HepG2 (cell line): ENCODE measurements around the gene CHIC2. TPM values are rescaled to one million over a fixed set of nuclear protein-coding genes. Genes with fewer than 3 reads are reported as not detected.

Experiments
- ATAC-seq: fragments of 200-7000 bp; cut with Tn5 transposase; 3 replicates; pipeline ENCODE4 v1.9.1; 2020; ENCODE audit warnings: mild to moderate bottlenecking, moderate library complexity
- BruUV-seq: library from RNA; stranded (reverse); fragments of 400-500 nt; replicated peaks from 2 replicates; lab custom pipeline; 2021; lab: Mats Ljungman, UMichigan
- CTCF ChIA-PET: fragments of 300-600 bp; formaldehyde crosslinking; extraction: SDS; loops from one replicate; lab custom pipeline; 2021; ENCODE audit warnings: low total read pairs, inconsistent platforms, low intra/inter-chr PET ratio; lab: Yijun Ruan, JAX
- POLR2A ChIA-PET: fragments of 350-600 bp; sonication (Branson Sonifier 250); formaldehyde crosslinking; loops from one replicate; lab custom pipeline; 2020; ENCODE audit warnings: antibody characterized with exemption, inconsistent platforms; lab: Yijun Ruan, JAX
- DNase-seq: peaks from one replicate; pipeline ENCODE4 v3.0.0-alpha.2; 2015; ENCODE audit warnings: low spot score
- FAIRE-seq: peaks from 3 replicates; lab custom pipeline; 2011; peaks lifted over from hg19 to GRCh38; lab: Jason Lieb, UNC
- H2AFZ ChIP-seq: one replicate; pipeline ENCODE4 v1.6.1; 2011; ENCODE audit warnings: low read length, inconsistent platforms
- H3K27ac ChIP-seq: fragments of 300-600 bp; 3 replicates; pipeline ENCODE4 v1.8.0; 2011; ENCODE audit warnings: mixed run types, mild to moderate bottlenecking, mixed read lengths, low read length, inconsistent platforms; ENCODE audit not compliant: insufficient read depth; ENCODE audit errors: extremely low read length
- H3K27me3 ChIP-seq, 2 experiments: fragments of 200-600 bp in 1 of 2; 2 replicates in 1 of 2; 3 replicates in 1 of 2; pipeline versions ENCODE4 v1.6.0 to v1.8.0; 2011; ENCODE audit warnings: low read length in 2 of 2, mild to moderate bottlenecking in 2 of 2, moderate library complexity in 2 of 2, inconsistent platforms in 1 of 2; ENCODE audit not compliant: insufficient read depth in 2 of 2, control insufficient read depth in 1 of 2
- H3K36me3 ChIP-seq, 2 experiments: fragments of 200-600 bp in 1 of 2; replicated peaks in 1 of 2; 2 replicates in 1 of 2; 3 replicates in 1 of 2; pipeline versions ENCODE4 v1.5.1 to v1.8.0; 2011; ENCODE audit warnings: low read length in 2 of 2, inconsistent platforms in 1 of 2; ENCODE audit not compliant: insufficient read depth in 2 of 2, control insufficient read depth in 1 of 2
- H3K4me1 ChIP-seq: 2 replicates; pipeline ENCODE4 v1.5.1; 2012; ENCODE audit warnings: low read length, inconsistent platforms; ENCODE audit not compliant: insufficient read depth
- H3K4me2 ChIP-seq: 2 replicates; pipeline ENCODE4 v1.6.0; 2011; ENCODE audit warnings: low read depth, low read length, inconsistent platforms
- H3K4me3 ChIP-seq, 3 experiments: fragments of 200-600 bp in 1 of 3; sonication (generic), shearing (Covaris generic) in 1 of 3; replicated peaks in 1 of 3; 2 replicates each; pipeline ENCODE4 v1.5.1; 2011 to 2016; ENCODE audit warnings: low read length in 3 of 3, inconsistent platforms in 2 of 3, low read depth in 2 of 3, mild to moderate bottlenecking in 2 of 3, control low read depth in 1 of 3, mixed read lengths in 1 of 3; ENCODE audit not compliant: insufficient read depth in 1 of 3
- H3K79me2 ChIP-seq: one replicate; pipeline ENCODE4 v1.6.1; 2011; ENCODE audit warnings: low read length, inconsistent platforms; ENCODE audit not compliant: insufficient read depth
- H3K9ac ChIP-seq: 2 replicates; pipeline ENCODE4 v1.6.0; 2011; ENCODE audit warnings: mild to moderate bottlenecking, low read depth, low read length, inconsistent platforms; ENCODE audit not compliant: insufficient read depth
- H3K9me3 ChIP-seq: 2 replicates; pipeline ENCODE4 v1.5.1; 2012; ENCODE audit warnings: mild to moderate bottlenecking, low read length
- H4K20me1 ChIP-seq: 2 replicates; pipeline ENCODE4 v1.6.0; 2011; ENCODE audit warnings: inconsistent platforms, mild to moderate bottlenecking, low read length, moderate library complexity; ENCODE audit not compliant: insufficient read depth
- CC2D1A ChIP-seq: sonication (generic); formaldehyde crosslinking; IDR thresholded peaks from 2 replicates; pipeline ENCODE4 v1.8.1; 2023; ENCODE audit warnings: mild to moderate bottlenecking, missing genetic modification reagents
- CEBPB ChIP-seq: IDR thresholded peaks from 2 replicates; pipeline ENCODE4 v1.6.1; 2011; ENCODE audit warnings: low read depth, low read length, improper control_type of control experiment, borderline replicate concordance
- CEBPG ChIP-seq: IDR thresholded peaks from 2 replicates; pipeline ENCODE4 v1.6.1; 2016
- CREB3 ChIP-seq: sonication (generic); formaldehyde crosslinking; IDR thresholded peaks from 2 replicates; pipeline ENCODE4 v1.5.0; 2020; ENCODE audit warnings: missing genetic modification reagents
- EP300 ChIP-seq, 3 experiments: sonication (generic) in 1 of 3; formaldehyde crosslinking in 1 of 3; IDR thresholded peaks; 2 replicates each; pipeline versions ENCODE4 v1.5.1 to v1.6.1; 2011 to 2020; ENCODE audit warnings: low read depth in 2 of 3, low read length in 2 of 3, borderline replicate concordance in 1 of 3, improper control_type of control experiment in 1 of 3, mild to moderate bottlenecking in 1 of 3, missing genetic modification reagents in 1 of 3, moderate library complexity in 1 of 3
- GATAD2A ChIP-seq: IDR thresholded peaks from 2 replicates; pipeline ENCODE4 v1.6.1; 2016
- IKZF4 ChIP-seq: sonication (generic); formaldehyde crosslinking; IDR thresholded peaks from 2 replicates; pipeline ENCODE4 v1.5.1; 2020; ENCODE audit warnings: borderline replicate concordance, mild to moderate bottlenecking, low read depth, missing genetic modification reagents; ENCODE audit errors: not compliant biosample characterization
- MZF1 ChIP-seq: sonication (generic); formaldehyde crosslinking; IDR thresholded peaks from 2 replicates; pipeline ENCODE4 v1.8.1; 2023; ENCODE audit warnings: mild to moderate bottlenecking, missing genetic modification reagents, borderline replicate concordance
- NCOA2 ChIP-seq: sonication (generic); formaldehyde crosslinking; IDR thresholded peaks from 2 replicates; pipeline ENCODE4 v1.8.0; 2022; ENCODE audit warnings: inconsistent platforms
- NFRKB ChIP-seq: fragments of 450-650 bp; IDR thresholded peaks from 2 replicates; pipeline ENCODE4 v1.6.1; 2017
- SOX5 ChIP-seq: IDR thresholded peaks from 2 replicates; pipeline ENCODE4 v1.6.1; 2016; ENCODE audit warnings: borderline replicate concordance
- SSRP1 ChIP-seq: IDR thresholded peaks from 2 replicates; pipeline ENCODE4 v1.6.1; 2016; ENCODE audit warnings: control low read depth
- ZNF263 ChIP-seq: sonication (generic); formaldehyde crosslinking; IDR thresholded peaks from 2 replicates; pipeline ENCODE4 v1.4.0; 2020; ENCODE audit warnings: missing genetic modification reagents
- ZNF619 ChIP-seq: sonication (generic); formaldehyde crosslinking; IDR thresholded peaks from 2 replicates; pipeline ENCODE4 v1.4.0; 2020; ENCODE audit warnings: mild to moderate bottlenecking, missing genetic modification reagents
- WGBS: methylation state at CpG from one replicate; pipeline ENCODE4 v1.1.6; 2017; ENCODE audit warnings: low lambda C conversion rate; 5-methylcytosine and 5-hydroxymethylcytosine counted together
- in situ Hi-C: cut with HindIII; loops from 2 replicates; pipeline ENCODE4 v1.10.0; 2017; ENCODE audit warnings: low pct_unique_long_range_greater_than_20kb; ENCODE audit not compliant: extremely low pct_ligation_motif_present
- intact Hi-C: fragments of 100-400 bp; cut with micrococcal nuclease; formaldehyde crosslinking; loops from one replicate; pipeline ENCODE4 v1.10.0; 2022; ENCODE audit not compliant: unreplicated experiment
- polyA plus RNA-seq, 8 experiments: library from polyadenylated mRNA; depleted of rRNA in 3 of 8; stranded (reverse) in 7 of 8; unstranded in 1 of 8; fragments of >200 nt; fragmentation: Illumina TruSeq in 4 of 8; extraction: Trizol in 4 of 8; gene quantifications; 2 replicates each; pipeline versions ENCODE4 v1.2.1 to v1.2.3, GENCODE V29; 2011 to 2016; ENCODE audit warnings: low read depth in 4 of 8, missing spikeins in 1 of 8, mixed read lengths in 1 of 8; ENCODE audit not compliant: insufficient read depth in 1 of 8
- total RNA-seq, 5 experiments: library from RNA; depleted of rRNA; stranded (reverse); fragments of >200 nt; fragmentation: Illumina TruSeq; extraction: Trizol; gene quantifications; 2 replicates each; pipeline ENCODE4 v1.2.3, GENCODE V29; 2016; ENCODE audit warnings: low read depth in 1 of 5
- TF ChIP-seq, protein P1 (sequence below): sonication (generic); formaldehyde crosslinking; IDR thresholded peaks from 2 replicates; pipeline ENCODE4 v1.4.0; 2020; ENCODE audit warnings: missing genetic modification reagents
- TF ChIP-seq, protein P2 (sequence below): IDR thresholded peaks from 2 replicates; pipeline ENCODE4 v1.4.0; 2020; ENCODE audit warnings: mild to moderate bottlenecking, missing genetic modification reagents
- TF ChIP-seq, protein P3 (sequence below): sonication (generic); formaldehyde crosslinking; conservative IDR thresholded peaks from 2 replicates; pipeline ENCODE4 v1.4.0; 2020; ENCODE audit warnings: mild to moderate bottlenecking, missing genetic modification reagents, moderate library complexity

CHIC2 gene
- total and polyA plus RNA-seq, 2 of the 13 experiments (the other 11 are each of a cell fraction or from before 2014, with no cell fraction given) = 10.0 to 17.2 TPM

DNA sequence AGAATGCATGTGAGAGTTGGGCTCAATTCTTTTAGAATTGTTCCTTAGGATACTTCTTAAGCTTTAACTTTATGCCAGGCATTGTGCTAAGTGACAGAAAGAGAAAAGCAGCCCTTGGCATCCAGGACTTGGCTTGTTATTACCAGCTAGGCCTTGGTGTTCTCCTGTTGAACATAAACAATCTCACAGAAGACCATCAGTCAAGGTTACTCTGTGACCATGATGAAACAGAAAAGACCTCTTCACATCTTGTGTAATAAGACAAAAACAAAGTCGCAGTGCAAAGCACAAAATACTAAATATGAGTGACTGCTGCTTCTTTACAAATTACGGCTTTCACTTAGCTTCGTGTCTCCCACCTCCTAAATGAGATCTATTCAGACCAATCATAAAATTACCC is 71.6 kb downstream of the CHIC2 start:
- H3K4me1 ChIP-seq = peaks cover 15% of the 10 kb centered on the region
- no TSS peak for BruUV-seq
- no peaks in the 10 kb centered on the region for H3K27me3 ChIP-seq
- no peak overlapping the region for H3K4me3 ChIP-seq
- in situ Hi-C loops (no loop called here), intact Hi-C loops (no loop called here)
- H3K4me2 ChIP-seq = no peak overlapping the region
- H2AFZ ChIP-seq = no peak overlapping the region
- no peaks in the 10 kb centered on the region for H3K9me3 ChIP-seq
- DNase-seq (peak; percentile 12), ATAC-seq (peak; percentile 43; the same call in 2 of the 3 replicates), FAIRE-seq (no peak)
- no peaks in the 10 kb centered on the region for H3K79me2 ChIP-seq
- ChIA-PET CTCF (no interaction called here), POLR2A (no interaction called here)
- no peak overlapping the region for H3K27ac ChIP-seq
- no peaks in the 10 kb centered on the region for H4K20me1 ChIP-seq
- WGBS = 78% methylated on average over 3 of the region's 3 CpGs
- no peak overlapping the region for H3K9ac ChIP-seq
- H3K36me3 ChIP-seq = no peaks in the 10 kb centered on the region
- TF ChIP-seq IKZF4 (CRISPR knock-in tag) = no peak
- TF ChIP-seq CC2D1A (CRISPR knock-in tag) = no peak
- no peak for TF ChIP-seq SSRP1 (CRISPR knock-in tag)
- TF ChIP-seq EP300 (IDR thresholded peaks at IDR 0.05; ENCODE audit: low read depth in 2 of 2, low read length in 2 of 2) = 0 out of 4 replicates have a peak, but pooled peaks of 1 of the 2 experiments have one; percentile 24
- TF ChIP-seq EP300 (CRISPR knock-in tag; IDR thresholded peaks at IDR 0.05; ENCODE audit: borderline replicate concordance) = no peak
- TF ChIP-seq, protein P1, sequence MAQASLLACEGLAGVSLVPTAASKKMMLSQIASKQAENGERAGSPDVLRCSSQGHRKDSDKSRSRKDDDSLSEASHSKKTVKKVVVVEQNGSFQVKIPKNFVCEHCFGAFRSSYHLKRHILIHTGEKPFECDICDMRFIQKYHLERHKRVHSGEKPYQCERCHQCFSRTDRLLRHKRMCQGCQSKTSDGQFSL = no peak
- TF ChIP-seq CREB3 = no peak
- TF ChIP-seq SOX5 (CRISPR knock-in tag) = peak; percentile 30; the same call in 1 of the 2 replicates
- TF ChIP-seq ZNF263 = no peak
- TF ChIP-seq ZNF619 (CRISPR knock-in tag) = no peak
- TF ChIP-seq, protein P2, sequence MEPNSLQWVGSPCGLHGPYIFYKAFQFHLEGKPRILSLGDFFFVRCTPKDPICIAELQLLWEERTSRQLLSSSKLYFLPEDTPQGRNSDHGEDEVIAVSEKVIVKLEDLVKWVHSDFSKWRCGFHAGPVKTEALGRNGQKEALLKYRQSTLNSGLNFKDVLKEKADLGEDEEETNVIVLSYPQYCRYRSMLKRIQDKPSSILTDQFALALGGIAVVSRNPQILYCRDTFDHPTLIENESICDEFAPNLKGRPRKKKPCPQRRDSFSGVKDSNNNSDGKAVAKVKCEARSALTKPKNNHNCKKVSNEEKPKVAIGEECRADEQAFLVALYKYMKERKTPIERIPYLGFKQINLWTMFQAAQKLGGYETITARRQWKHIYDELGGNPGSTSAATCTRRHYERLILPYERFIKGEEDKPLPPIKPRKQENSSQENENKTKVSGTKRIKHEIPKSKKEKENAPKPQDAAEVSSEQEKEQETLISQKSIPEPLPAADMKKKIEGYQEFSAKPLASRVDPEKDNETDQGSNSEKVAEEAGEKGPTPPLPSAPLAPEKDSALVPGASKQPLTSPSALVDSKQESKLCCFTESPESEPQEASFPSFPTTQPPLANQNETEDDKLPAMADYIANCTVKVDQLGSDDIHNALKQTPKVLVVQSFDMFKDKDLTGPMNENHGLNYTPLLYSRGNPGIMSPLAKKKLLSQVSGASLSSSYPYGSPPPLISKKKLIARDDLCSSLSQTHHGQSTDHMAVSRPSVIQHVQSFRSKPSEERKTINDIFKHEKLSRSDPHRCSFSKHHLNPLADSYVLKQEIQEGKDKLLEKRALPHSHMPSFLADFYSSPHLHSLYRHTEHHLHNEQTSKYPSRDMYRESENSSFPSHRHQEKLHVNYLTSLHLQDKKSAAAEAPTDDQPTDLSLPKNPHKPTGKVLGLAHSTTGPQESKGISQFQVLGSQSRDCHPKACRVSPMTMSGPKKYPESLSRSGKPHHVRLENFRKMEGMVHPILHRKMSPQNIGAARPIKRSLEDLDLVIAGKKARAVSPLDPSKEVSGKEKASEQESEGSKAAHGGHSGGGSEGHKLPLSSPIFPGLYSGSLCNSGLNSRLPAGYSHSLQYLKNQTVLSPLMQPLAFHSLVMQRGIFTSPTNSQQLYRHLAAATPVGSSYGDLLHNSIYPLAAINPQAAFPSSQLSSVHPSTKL = peak; percentile 68
- TF ChIP-seq CEBPB = peak; percentile 54; the same call in 1 of the 2 replicates
- no peak for TF ChIP-seq MZF1
- TF ChIP-seq GATAD2A (CRISPR knock-in tag) = peak; percentile 43; the same call in 1 of the 2 replicates
- TF ChIP-seq, protein P3, sequence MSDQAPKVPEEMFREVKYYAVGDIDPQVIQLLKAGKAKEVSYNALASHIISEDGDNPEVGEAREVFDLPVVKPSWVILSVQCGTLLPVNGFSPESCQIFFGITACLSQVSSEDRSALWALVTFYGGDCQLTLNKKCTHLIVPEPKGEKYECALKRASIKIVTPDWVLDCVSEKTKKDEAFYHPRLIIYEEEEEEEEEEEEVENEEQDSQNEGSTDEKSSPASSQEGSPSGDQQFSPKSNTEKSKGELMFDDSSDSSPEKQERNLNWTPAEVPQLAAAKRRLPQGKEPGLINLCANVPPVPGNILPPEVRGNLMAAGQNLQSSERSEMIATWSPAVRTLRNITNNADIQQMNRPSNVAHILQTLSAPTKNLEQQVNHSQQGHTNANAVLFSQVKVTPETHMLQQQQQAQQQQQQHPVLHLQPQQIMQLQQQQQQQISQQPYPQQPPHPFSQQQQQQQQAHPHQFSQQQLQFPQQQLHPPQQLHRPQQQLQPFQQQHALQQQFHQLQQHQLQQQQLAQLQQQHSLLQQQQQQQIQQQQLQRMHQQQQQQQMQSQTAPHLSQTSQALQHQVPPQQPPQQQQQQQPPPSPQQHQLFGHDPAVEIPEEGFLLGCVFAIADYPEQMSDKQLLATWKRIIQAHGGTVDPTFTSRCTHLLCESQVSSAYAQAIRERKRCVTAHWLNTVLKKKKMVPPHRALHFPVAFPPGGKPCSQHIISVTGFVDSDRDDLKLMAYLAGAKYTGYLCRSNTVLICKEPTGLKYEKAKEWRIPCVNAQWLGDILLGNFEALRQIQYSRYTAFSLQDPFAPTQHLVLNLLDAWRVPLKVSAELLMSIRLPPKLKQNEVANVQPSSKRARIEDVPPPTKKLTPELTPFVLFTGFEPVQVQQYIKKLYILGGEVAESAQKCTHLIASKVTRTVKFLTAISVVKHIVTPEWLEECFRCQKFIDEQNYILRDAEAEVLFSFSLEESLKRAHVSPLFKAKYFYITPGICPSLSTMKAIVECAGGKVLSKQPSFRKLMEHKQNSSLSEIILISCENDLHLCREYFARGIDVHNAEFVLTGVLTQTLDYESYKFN = 0 out of 2 replicates have a peak, but pooled peaks have one; percentile 21
- 0 out of 2 replicates have a peak, but pooled peaks have one; percentile 38 for TF ChIP-seq CEBPG
- 0 out of 2 replicates have a peak, but pooled peaks have one; percentile 18 for TF ChIP-seq NCOA2 (CRISPR knock-in tag)
- TF ChIP-seq NFRKB = no peak
